ENCODE measurements around the gene ATG4B. TPM values are rescaled to one million over a fixed set of nuclear protein-coding genes. Genes with fewer than 3 reads are reported as not detected.

Gene ATG4B
- total RNA-seq, 1 experiment from 2014 or later = 111 TPM

GRCh38 chr2:241666627-241667400 lies 29.3 kb downstream of the ATG4B start:
- no peak for DNase-seq (ENCODE audit: low spot score)

- no peak for DNase-seq (ENCODE audit: low spot score)
Observed at GRCh38 chr2:241668354-241668753, 30.9 kb downstream of the ATG4B start.

GRCh38 chr2:241668839-241669238 lies 31.3 kb downstream of the ATG4B start:
- no peak for DNase-seq (ENCODE audit: low spot score)

- no peak for DNase-seq (ENCODE audit: low spot score)
Observed at GRCh38 chr2:241670333-241671110, 33.0 kb downstream of the ATG4B start.

- DNase-seq (ENCODE audit: low spot score) = no peak
Observed at GRCh38 chr2:241671457-241672240, 34.2 kb downstream of the ATG4B start.

GRCh38 chr2:241672243-241673188 lies 35.0 kb downstream of the ATG4B start:
- no peak for DNase-seq (ENCODE audit: low spot score)

- DNase-seq (ENCODE audit: low spot score) = no peak
Observed at GRCh38 chr2:241673189-241673663, 35.7 kb downstream of the ATG4B start.

GRCh38 chr2:241673797-241674725 lies 36.6 kb downstream of the ATG4B start:
- DNase-seq (ENCODE audit: low spot score) = peak; percentile 49

- DNase-seq (ENCODE audit: low spot score) = no peak
Observed at GRCh38 chr2:241675885-241676284, 38.4 kb downstream of the ATG4B start.

GRCh38 chr2:241676665-241677064 lies 39.2 kb downstream of the ATG4B start:
- DNase-seq (ENCODE audit: low spot score) = no peak

- DNase-seq (ENCODE audit: low spot score) = no peak
Observed at GRCh38 chr2:241677392-241677791, 39.9 kb downstream of the ATG4B start.

- no peak for DNase-seq (ENCODE audit: low spot score)
Observed at GRCh38 chr2:241678307-241678706, 40.8 kb downstream of the ATG4B start.

- DNase-seq (ENCODE audit: low spot score) = no peak
Observed at GRCh38 chr2:241678784-241679540, 41.5 kb downstream of the ATG4B start.

GRCh38 chr2:241680044-241680443 lies 42.6 kb downstream of the ATG4B start:
- no peak for DNase-seq (ENCODE audit: low spot score)

GRCh38 chr2:241680827-241681599 lies 43.5 kb downstream of the ATG4B start:
- DNase-seq (ENCODE audit: low spot score) = peak; percentile 95

GRCh38 chr2:241686324-241686649 lies 48.8 kb downstream of the ATG4B start:
- no peak for DNase-seq (ENCODE audit: low spot score)

GRCh38 chr2:241686650-241687425 lies 49.3 kb downstream of the ATG4B start, which contains the start of gene DTYMK:
Gene DTYMK, minus strand, starts transcription at chr2:241686815. Its CDS starts 32 bp downstream, at chr2:241686783.
- DNase-seq (ENCODE audit: low spot score) = peak; percentile 92

- DNase-seq (ENCODE audit: low spot score) = no peak
Observed at GRCh38 chr2:241689306-241689705, 51.8 kb downstream of the ATG4B start.

Data from A172 (cell line).